Breast epithelium (tissue), 4 donors: ENCODE data around the gene LSG1. TPM values are rescaled to one million over a fixed set of nuclear protein-coding genes. Genes with fewer than 3 reads are reported as not detected.

Experiments
- DNase-seq, 2 donors: peaks; one replicate each; pipeline ENCODE4 v3.0.0-alpha.2; 2019; ENCODE audit warnings: low spot score in 2 of 2
- H3K27ac ChIP-seq, 2 donors: fragments of 200-600 bp; sonication (generic) in 1 of 2; one replicate each; pipeline ENCODE4 v1.5.1; 2016 to 2019; ENCODE audit warnings: mild to moderate bottlenecking in 1 of 2
- H3K27me3 ChIP-seq, 2 donors: fragments of 200-600 bp; sonication (generic) in 1 of 2; one replicate each; pipeline versions ENCODE4 v1.5.1 to v1.6.0; 2017 to 2019; ENCODE audit warnings: control low read depth in 1 of 2, mild to moderate bottlenecking in 1 of 2
- H3K36me3 ChIP-seq: fragments of 200-600 bp; one replicate; pipeline ENCODE4 v1.5.1; 2019
- H3K4me1 ChIP-seq, 2 donors: fragments of 200-600 bp; sonication (generic); one replicate each; pipeline ENCODE4 v1.5.1; 2016 to 2019; ENCODE audit warnings: control low read depth in 1 of 2
- H3K4me3 ChIP-seq, 3 donors: fragments of 200-600 bp; sonication (generic); 1 replicate in 2 of 3; 2 replicates in 1 of 3; pipeline ENCODE4 v1.5.1; 2016 to 2019; ENCODE audit warnings: mild to moderate bottlenecking in 3 of 3, moderate library complexity in 2 of 3
- H3K9me3 ChIP-seq, 2 donors: fragments of 200-600 bp; sonication (generic) in 1 of 2; one replicate each; pipeline ENCODE4 v1.5.1; 2016 to 2019; ENCODE audit warnings: control low read depth in 1 of 2
- CTCF ChIP-seq, 3 donors: fragments of 450-650 bp; IDR thresholded peaks; one replicate each; pipeline ENCODE4 v1.5.1; 2016 to 2017; ENCODE audit warnings: antibody characterized with exemption in 3 of 3, mild to moderate bottlenecking in 3 of 3, moderate library complexity in 3 of 3
- POLR2A ChIP-seq: fragments of 450-650 bp; IDR thresholded peaks from one replicate; pipeline ENCODE4 v1.6.1; 2016; ENCODE audit warnings: antibody characterized with exemption, mild to moderate bottlenecking, moderate library complexity
- POLR2AphosphoS5 ChIP-seq, 3 donors: sonication (generic); formaldehyde crosslinking; IDR thresholded peaks; one replicate each; pipeline ENCODE4 v1.6.1; 2017; ENCODE audit warnings: antibody characterized with exemption in 3 of 3
- intact Hi-C: fragments of 100-400 bp; cut with DNase I; formaldehyde crosslinking; loops from one replicate; pipeline ENCODE4 v1.15.1; 2023; ENCODE audit warnings: low total_unique reads
- total RNA-seq, 3 donors: library from RNA; depleted of rRNA; stranded (reverse); fragments of >200 nt; gene quantifications; one replicate each; pipeline ENCODE4 v1.1.0, GENCODE V29; 2016

Gene LSG1
- total RNA-seq, 3 donors from 2014 or later = 34.9 to 62.3 (median 57.0) TPM

GRCh38 chr3:194624956-194625355 lies 47.0 kb downstream of the LSG1 start:
- H3K36me3 ChIP-seq = no peaks in the 10 kb centered on the region

GRCh38 chr3:194623449-194624290 lies 48.3 kb downstream of the LSG1 start:
- TF ChIP-seq POLR2A = no peak
- no peak for TF ChIP-seq POLR2AphosphoS5 (IDR thresholded peaks at IDR 0.05)
- TF ChIP-seq CTCF (IDR thresholded peaks at IDR 0.05) = no peak
- Histone ChIP-seq H3K36me3 (no peaks in the 10 kb centered on the region), H3K27ac (no peak overlapping the region), H3K4me1 (no peaks in the 10 kb centered on the region), H3K9me3 (no peaks in the 10 kb centered on the region), H3K4me3 (no peak overlapping the region), H3K27me3 (no peaks in the 10 kb centered on the region)
- no peak for DNase-seq
- intact Hi-C loops = no loop called here

More at GRCh38 chr3:194624956-194625355, 47.0 kb downstream of the LSG1 start:
- Histone ChIP-seq H3K27ac (no peak overlapping the region), H3K9me3 (no peaks in the 10 kb centered on the region), H3K4me3 (no peak overlapping the region), H3K27me3 (no peaks in the 10 kb centered on the region), H3K4me1 (no peaks in the 10 kb centered on the region)
- intact Hi-C loops = no loop called here
- TF ChIP-seq CTCF (IDR thresholded peaks at IDR 0.05) (no peak), POLR2AphosphoS5 (IDR thresholded peaks at IDR 0.05) (no peak), POLR2A (no peak)
- no peak for DNase-seq

DNA sequence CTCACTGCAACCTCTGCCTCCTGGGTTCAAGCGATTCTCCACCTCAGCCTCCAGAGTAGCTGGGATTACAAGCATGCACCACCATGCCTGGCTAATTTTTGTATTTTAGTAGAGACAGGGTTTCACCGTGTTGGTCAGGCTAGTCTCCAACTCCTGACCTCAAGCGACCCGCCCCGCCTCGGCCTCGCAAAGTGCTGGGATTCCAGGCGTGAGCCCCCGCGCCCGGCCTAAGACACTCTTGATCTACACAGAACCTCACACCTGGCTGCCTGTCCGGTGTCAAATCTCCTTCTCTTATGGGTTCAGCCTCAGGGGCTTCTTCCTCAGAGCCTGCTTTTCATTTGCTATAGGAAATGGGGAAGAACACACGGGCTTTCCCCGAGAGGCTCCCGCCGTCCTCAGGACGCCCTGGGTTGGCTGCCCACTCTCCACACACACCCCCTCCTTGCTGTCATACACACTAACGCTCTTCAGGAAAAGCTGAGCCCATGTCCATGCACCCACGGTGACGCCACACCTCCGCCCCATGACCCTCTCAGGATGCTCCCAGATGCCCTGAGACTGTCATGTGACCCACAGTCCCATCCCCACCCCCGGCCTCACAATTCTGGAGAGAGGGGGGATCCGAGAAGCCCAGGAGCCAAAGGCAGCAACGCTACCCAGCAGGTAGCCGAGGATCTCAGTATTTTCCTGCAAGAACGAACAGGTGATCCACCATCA lies 49.2 kb downstream of the LSG1 start:
- H3K27ac ChIP-seq = no peak overlapping the region
- TF ChIP-seq POLR2AphosphoS5 (IDR thresholded peaks at IDR 0.05) (no peak), POLR2A (no peak), CTCF (IDR thresholded peaks at IDR 0.05) (no peak)
- H3K4me3 ChIP-seq = no peak overlapping the region
- DNase-seq = no peak
- H3K27me3 ChIP-seq = no peaks in the 10 kb centered on the region
- intact Hi-C loops = no loop called here
- no peaks in the 10 kb centered on the region for H3K36me3 ChIP-seq
- H3K4me1 ChIP-seq = no peaks in the 10 kb centered on the region
- no peaks in the 10 kb centered on the region for H3K9me3 ChIP-seq

- Histone ChIP-seq H3K36me3 (no peaks in the 10 kb centered on the region), H3K27ac (no peak overlapping the region), H3K9me3 (no peaks in the 10 kb centered on the region), H3K27me3 (no peaks in the 10 kb centered on the region), H3K4me3 (no peak overlapping the region), H3K4me1 (no peaks in the 10 kb centered on the region)
- intact Hi-C loops = no loop called here
- DNase-seq = no peak
- TF ChIP-seq CTCF (IDR thresholded peaks at IDR 0.05) (no peak), POLR2A (no peak), POLR2AphosphoS5 (IDR thresholded peaks at IDR 0.05) (no peak)
These were observed 50.0 kb downstream of the LSG1 start for GRCh38 chr3:194621947-194622346.

GRCh38 chr3:194620196-194620595 lies 51.8 kb downstream of the LSG1 start:
- no peak for TF ChIP-seq POLR2A
- TF ChIP-seq POLR2AphosphoS5 (IDR thresholded peaks at IDR 0.05) = no peak
- TF ChIP-seq CTCF (IDR thresholded peaks at IDR 0.05) = no peak
- H3K4me3 ChIP-seq = no peak overlapping the region
- no peaks in the 10 kb centered on the region for H3K36me3 ChIP-seq
- no peaks in the 10 kb centered on the region for H3K9me3 ChIP-seq
- H3K27ac ChIP-seq = no peak overlapping the region
- intact Hi-C loops = no loop called here
- H3K4me1 ChIP-seq = no peaks in the 10 kb centered on the region
- DNase-seq = no peak
- no peaks in the 10 kb centered on the region for H3K27me3 ChIP-seq
